Glutamatergic neuron (in vitro differentiated cells): ENCODE data around the gene MCHR1. TPM values are rescaled to one million over a fixed set of nuclear protein-coding genes. Genes with fewer than 3 reads are reported as not detected.

Experiments used
- DNase-seq: peaks from one replicate; pipeline ENCODE4 v3.0.0; 2022
- H3K27ac Mint-ChIP-seq: one replicate; pipeline ENCODE4 v1.8.0; 2020; ENCODE audit warnings: mild to moderate bottlenecking, mixed read lengths, inconsistent platforms; ENCODE audit not compliant: unreplicated experiment
- H3K27me3 Mint-ChIP-seq: one replicate; pipeline ENCODE4 v1.8.0; 2020; ENCODE audit warnings: mild to moderate bottlenecking, moderate library complexity, mixed read lengths, inconsistent platforms; ENCODE audit not compliant: unreplicated experiment
- H3K36me3 Mint-ChIP-seq: one replicate; pipeline ENCODE4 v1.8.0; 2020; ENCODE audit warnings: mild to moderate bottlenecking, mixed read lengths, inconsistent platforms; ENCODE audit not compliant: unreplicated experiment
- H3K4me1 Mint-ChIP-seq: one replicate; pipeline ENCODE4 v1.8.0; 2020; ENCODE audit warnings: mild to moderate bottlenecking, low read depth, mixed read lengths, inconsistent platforms; ENCODE audit not compliant: unreplicated experiment
- H3K4me3 Mint-ChIP-seq: one replicate; pipeline ENCODE4 v1.8.0; 2020; ENCODE audit warnings: mild to moderate bottlenecking, mixed read lengths, inconsistent platforms; ENCODE audit not compliant: unreplicated experiment
- H3K9me3 Mint-ChIP-seq: one replicate; pipeline ENCODE4 v1.8.0; 2020; ENCODE audit warnings: mild to moderate bottlenecking, moderate library complexity, mixed read lengths, inconsistent platforms; ENCODE audit not compliant: unreplicated experiment
- total RNA-seq: library from RNA; stranded (reverse); fragmentation: NEBNext Ultra II Directional; extraction: Animal tissue kit (Norgen Biotek cat#: 25700); gene quantifications from one replicate; pipeline ENCODE4 v1.2.1, GENCODE V29; 2021; ENCODE audit not compliant: unreplicated experiment
- TF ChIP-seq, protein P1 (sequence below): fragments of 200-600 bp; sonication (generic); IDR thresholded peaks from one replicate; pipeline ENCODE4 v1.5.0; 2021; ENCODE audit not compliant: partially characterized antibody, unreplicated experiment

Gene MCHR1
- total RNA-seq, 1 donor from 2014 or later, result 1.7 TPM

DNA sequence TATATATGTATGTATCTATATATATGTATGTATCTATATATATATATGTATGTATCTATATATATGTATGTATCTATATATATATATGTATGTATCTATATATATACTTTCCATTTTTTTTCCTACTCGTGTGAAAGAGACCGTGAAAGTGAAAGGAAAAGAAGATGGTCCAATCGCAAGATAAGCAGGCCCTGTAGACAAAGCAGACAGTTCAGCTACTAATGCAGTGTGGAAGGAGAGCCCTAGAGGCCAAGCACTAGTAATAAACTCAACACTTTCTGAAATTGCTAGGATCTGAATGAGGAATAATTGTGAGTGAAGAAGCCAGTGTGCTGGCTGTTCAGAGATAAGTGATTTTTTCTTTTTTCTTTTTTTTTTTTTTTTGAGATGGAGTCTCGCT lies 47.2 kb downstream of the MCHR1 start:
- no peak for DNase-seq
- TF ChIP-seq, protein P1, sequence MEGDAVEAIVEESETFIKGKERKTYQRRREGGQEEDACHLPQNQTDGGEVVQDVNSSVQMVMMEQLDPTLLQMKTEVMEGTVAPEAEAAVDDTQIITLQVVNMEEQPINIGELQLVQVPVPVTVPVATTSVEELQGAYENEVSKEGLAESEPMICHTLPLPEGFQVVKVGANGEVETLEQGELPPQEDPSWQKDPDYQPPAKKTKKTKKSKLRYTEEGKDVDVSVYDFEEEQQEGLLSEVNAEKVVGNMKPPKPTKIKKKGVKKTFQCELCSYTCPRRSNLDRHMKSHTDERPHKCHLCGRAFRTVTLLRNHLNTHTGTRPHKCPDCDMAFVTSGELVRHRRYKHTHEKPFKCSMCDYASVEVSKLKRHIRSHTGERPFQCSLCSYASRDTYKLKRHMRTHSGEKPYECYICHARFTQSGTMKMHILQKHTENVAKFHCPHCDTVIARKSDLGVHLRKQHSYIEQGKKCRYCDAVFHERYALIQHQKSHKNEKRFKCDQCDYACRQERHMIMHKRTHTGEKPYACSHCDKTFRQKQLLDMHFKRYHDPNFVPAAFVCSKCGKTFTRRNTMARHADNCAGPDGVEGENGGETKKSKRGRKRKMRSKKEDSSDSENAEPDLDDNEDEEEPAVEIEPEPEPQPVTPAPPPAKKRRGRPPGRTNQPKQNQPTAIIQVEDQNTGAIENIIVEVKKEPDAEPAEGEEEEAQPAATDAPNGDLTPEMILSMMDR, result no peak
- Mint-ChIP-seq H3K27ac (no peak overlapping the region), H3K4me3 (no peak overlapping the region), H3K9me3 (peaks cover 8% of the 10 kb centered on the region), H3K36me3 (no peaks in the 10 kb centered on the region), H3K27me3 (peaks cover 5% of the 10 kb centered on the region), H3K4me1 (peaks cover 16% of the 10 kb centered on the region)

GRCh38 chr22:40727070-40727963 lies 48.0 kb downstream of the MCHR1 start:
- Mint-ChIP-seq H3K36me3 (no peaks in the 10 kb centered on the region), H3K9me3 (peaks cover 8% of the 10 kb centered on the region), H3K4me1 (peaks cover 17% of the 10 kb centered on the region), H3K4me3 (no peak overlapping the region), H3K27me3 (peaks cover 6% of the 10 kb centered on the region), H3K27ac (peak overlapping the region; percentile 48)
- TF ChIP-seq, protein P1, result no peak
- no peak for DNase-seq

DNA sequence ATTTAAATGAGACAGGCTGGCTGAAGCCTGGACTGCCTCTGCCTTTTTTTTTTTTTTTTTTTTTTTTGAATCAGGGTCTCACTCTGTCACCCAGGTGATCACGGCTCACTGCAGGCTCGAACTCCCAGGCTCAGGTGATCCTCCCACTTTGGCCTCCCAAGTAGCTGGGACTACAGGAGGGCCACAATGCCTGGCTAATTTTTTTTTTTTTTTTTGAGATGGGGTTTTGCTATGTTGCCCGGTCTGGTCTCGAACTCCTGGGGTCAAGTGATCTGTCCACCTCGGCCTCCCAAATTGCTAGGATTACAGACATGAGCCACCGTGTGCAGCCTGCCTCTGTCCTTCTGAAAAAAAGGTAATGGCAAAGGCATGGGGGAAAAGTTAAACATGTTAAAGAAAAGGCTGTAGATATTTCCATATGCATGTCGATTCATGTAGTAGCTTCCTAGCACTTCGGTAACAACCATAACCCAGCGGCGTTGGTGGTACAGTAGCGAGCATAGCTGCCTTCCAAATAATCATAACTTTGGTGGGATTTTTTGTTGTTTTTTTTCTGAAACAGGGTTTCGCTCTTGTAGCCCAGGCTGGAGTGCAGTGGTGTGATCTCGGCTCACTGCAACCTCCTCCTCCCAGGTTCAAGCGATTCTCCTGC lies 48.8 kb downstream of the MCHR1 start:
- H3K4me1 Mint-ChIP-seq, result peaks cover 24% of the 10 kb centered on the region
- no peak overlapping the region for H3K27ac Mint-ChIP-seq
- H3K9me3 Mint-ChIP-seq, result peaks cover 13% of the 10 kb centered on the region
- no peak for DNase-seq
- H3K36me3 Mint-ChIP-seq, result no peaks in the 10 kb centered on the region
- peaks cover 9% of the 10 kb centered on the region for H3K27me3 Mint-ChIP-seq
- TF ChIP-seq, protein P1, result no peak
- H3K4me3 Mint-ChIP-seq, result no peak overlapping the region

- Mint-ChIP-seq H3K4me3 (peak overlapping the region; percentile 30), H3K27ac (peak overlapping the region; percentile 10), H3K4me1 (peaks cover 25% of the 10 kb centered on the region), H3K36me3 (no peaks in the 10 kb centered on the region), H3K27me3 (peaks cover 9% of the 10 kb centered on the region), H3K9me3 (peaks cover 9% of the 10 kb centered on the region)
- TF ChIP-seq, protein P1, result no peak
- DNase-seq, result no peak
These were observed 49.5 kb downstream of the MCHR1 start for GRCh38 chr22:40728731-40729189.
